HepG2 (cell line): ENCODE data around the gene KRTCAP3.

Experiments used
- ATF6 ChIP-seq: sonication (generic); formaldehyde crosslinking; conservative IDR thresholded peaks from 2 replicates; pipeline ENCODE4 v1.4.0; 2020; ENCODE audit warnings: missing genetic modification reagents
- ESRRA ChIP-seq: sonication (generic); formaldehyde crosslinking; IDR thresholded peaks from 2 replicates; pipeline ENCODE4 v1.5.1; 2020; ENCODE audit warnings: mild to moderate bottlenecking, low read depth, missing genetic modification reagents
- MAFK ChIP-seq, 2 experiments: IDR thresholded peaks in 1 of 2; conservative IDR thresholded peaks in 1 of 2; 2 replicates each; pipeline ENCODE4 v1.6.1; 2011; ENCODE audit warnings: improper control_type of control experiment in 2 of 2, low read length in 2 of 2
- PHF5A ChIP-seq: IDR thresholded peaks from one replicate; pipeline ENCODE4 v1.6.1; 2018; ENCODE audit warnings: low read depth, missing genetic modification reagents; ENCODE audit not compliant: unreplicated experiment
- TIGD3 ChIP-seq: sonication (generic); formaldehyde crosslinking; IDR thresholded peaks from 2 replicates; pipeline ENCODE4 v1.5.1; 2020; ENCODE audit warnings: mild to moderate bottlenecking, missing genetic modification reagents, borderline replicate concordance
- TF ChIP-seq, protein P1 (sequence below): sonication (generic); formaldehyde crosslinking; IDR thresholded peaks from 2 replicates; pipeline ENCODE4 v1.5.1; 2020; ENCODE audit warnings: mild to moderate bottlenecking, missing genetic modification reagents, moderate library complexity
- TF ChIP-seq, protein P2 (sequence below): sonication (generic); formaldehyde crosslinking; IDR thresholded peaks from 2 replicates; pipeline ENCODE4 v1.8.1; 2023; ENCODE audit warnings: mild to moderate bottlenecking, inconsistent platforms, moderate library complexity, missing genetic modification reagents, borderline replicate concordance
- TF ChIP-seq, protein P3 (sequence below): sonication (generic); formaldehyde crosslinking; IDR thresholded peaks from 2 replicates; pipeline ENCODE4 v1.9.0; 2022; ENCODE audit warnings: missing genetic modification reagents, mild to moderate bottlenecking, borderline replicate concordance

DNA sequence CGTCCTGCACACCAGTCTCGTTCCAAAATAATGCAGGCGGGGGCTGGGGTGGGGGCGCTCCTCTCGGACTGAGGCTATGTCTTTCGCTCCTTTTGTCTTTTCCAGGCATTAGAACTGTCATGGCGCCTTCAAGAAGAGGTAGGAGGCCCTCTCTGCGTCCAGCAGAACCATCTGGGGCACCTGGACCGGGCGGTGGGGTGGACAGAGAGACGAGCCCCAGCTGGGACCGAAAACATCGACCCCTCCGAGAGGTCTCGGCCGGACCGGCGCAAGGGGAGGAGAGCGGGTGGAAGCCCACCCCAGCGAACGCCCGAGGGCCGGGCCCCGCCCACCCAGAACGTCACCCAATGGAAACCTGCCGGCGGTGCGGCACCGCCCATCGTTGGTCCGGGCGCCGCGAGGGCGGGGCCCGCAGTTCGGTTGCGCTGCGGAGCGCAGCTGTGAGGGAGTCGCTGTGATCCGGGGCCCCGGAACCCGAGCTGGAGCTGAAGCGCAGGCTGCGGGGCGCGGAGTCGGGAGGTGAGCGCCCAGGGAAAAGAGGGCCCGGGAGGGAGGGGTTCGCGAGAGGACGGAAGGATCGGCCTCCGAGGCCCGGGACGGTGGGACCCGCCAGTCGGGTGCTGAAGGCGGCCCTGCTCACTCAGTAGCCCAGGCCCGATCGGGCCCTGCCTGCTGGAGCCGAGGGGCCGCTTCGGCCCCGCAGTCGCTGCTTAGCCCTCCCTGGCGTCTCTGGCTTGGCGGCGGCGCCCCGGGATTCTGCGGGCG lies 13.8 kb upstream of the KRTCAP3 start, which contains the start of gene NRBP1:
- TF ChIP-seq MAFK (conservative IDR thresholded peaks at IDR 0.05 in 1 of 2, IDR thresholded peaks at IDR 0.05 in 1 of 2; ENCODE audit: low read length in 2 of 2) (no peak), TIGD3 (CRISPR knock-in tag) (0 out of 2 replicates have a peak, but pooled peaks have one; percentile 51), ESRRA (peak; percentile 47; the same call in 1 of the 2 replicates), PHF5A (no peak), ATF6 (CRISPR knock-in tag) (peak; percentile 31; the same call in 1 of the 2 replicates)
- TF ChIP-seq, protein P1, sequence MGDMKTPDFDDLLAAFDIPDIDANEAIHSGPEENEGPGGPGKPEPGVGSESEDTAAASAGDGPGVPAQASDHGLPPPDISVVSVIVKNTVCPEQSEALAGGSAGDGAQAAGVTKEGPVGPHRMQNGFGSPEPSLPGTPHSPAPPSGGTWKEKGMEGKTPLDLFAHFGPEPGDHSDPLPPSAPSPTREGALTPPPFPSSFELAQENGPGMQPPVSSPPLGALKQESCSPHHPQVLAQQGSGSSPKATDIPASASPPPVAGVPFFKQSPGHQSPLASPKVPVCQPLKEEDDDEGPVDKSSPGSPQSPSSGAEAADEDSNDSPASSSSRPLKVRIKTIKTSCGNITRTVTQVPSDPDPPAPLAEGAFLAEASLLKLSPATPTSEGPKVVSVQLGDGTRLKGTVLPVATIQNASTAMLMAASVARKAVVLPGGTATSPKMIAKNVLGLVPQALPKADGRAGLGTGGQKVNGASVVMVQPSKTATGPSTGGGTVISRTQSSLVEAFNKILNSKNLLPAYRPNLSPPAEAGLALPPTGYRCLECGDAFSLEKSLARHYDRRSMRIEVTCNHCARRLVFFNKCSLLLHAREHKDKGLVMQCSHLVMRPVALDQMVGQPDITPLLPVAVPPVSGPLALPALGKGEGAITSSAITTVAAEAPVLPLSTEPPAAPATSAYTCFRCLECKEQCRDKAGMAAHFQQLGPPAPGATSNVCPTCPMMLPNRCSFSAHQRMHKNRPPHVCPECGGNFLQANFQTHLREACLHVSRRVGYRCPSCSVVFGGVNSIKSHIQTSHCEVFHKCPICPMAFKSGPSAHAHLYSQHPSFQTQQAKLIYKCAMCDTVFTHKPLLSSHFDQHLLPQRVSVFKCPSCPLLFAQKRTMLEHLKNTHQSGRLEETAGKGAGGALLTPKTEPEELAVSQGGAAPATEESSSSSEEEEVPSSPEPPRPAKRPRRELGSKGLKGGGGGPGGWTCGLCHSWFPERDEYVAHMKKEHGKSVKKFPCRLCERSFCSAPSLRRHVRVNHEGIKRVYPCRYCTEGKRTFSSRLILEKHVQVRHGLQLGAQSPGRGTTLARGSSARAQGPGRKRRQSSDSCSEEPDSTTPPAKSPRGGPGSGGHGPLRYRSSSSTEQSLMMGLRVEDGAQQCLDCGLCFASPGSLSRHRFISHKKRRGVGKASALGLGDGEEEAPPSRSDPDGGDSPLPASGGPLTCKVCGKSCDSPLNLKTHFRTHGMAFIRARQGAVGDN = peak; percentile 86
- TF ChIP-seq, protein P2, sequence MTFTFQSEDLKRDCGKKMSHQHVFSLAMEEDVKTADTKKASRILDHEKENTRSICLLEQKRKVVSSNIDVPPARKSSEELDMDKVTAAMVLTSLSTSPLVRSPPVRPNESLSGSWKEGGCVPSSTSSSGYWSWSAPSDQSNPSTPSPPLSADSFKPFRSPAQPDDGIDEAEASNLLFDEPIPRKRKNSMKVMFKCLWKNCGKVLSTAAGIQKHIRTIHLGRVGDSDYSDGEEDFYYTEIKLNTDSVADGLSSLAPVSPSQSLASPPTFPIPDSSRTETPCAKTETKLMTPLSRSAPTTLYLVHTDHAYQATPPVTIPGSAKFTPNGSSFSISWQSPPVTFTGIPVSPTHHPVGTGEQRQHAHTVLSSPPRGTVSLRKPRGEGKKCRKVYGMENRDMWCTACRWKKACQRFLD (CRISPR knock-in tag) = peak; percentile 5; the same call in 1 of the 2 replicates
- TF ChIP-seq, protein P3, sequence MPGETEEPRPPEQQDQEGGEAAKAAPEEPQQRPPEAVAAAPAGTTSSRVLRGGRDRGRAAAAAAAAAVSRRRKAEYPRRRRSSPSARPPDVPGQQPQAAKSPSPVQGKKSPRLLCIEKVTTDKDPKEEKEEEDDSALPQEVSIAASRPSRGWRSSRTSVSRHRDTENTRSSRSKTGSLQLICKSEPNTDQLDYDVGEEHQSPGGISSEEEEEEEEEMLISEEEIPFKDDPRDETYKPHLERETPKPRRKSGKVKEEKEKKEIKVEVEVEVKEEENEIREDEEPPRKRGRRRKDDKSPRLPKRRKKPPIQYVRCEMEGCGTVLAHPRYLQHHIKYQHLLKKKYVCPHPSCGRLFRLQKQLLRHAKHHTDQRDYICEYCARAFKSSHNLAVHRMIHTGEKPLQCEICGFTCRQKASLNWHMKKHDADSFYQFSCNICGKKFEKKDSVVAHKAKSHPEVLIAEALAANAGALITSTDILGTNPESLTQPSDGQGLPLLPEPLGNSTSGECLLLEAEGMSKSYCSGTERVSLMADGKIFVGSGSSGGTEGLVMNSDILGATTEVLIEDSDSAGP (CRISPR knock-in tag) = peak; percentile 85
